Psoas muscle (tissue), 8 donors: ENCODE results near the gene PID1. TPM values are rescaled to one million over a fixed set of nuclear protein-coding genes. Genes with fewer than 3 reads are reported as not detected.

Experiments
- ATAC-seq, 4 donors: fragments of 200-7000 bp; cut with Tn5 transposase; one replicate each; pipeline ENCODE4 v1.9.1; 2020; ENCODE audit warnings: moderate library complexity in 3 of 4, mild to moderate bottlenecking in 2 of 4
- DNase-seq, 2 donors: peaks; one replicate each; pipeline ENCODE4 v3.0.0-alpha.2; 2020
- H3K27ac ChIP-seq: fragments of 200-600 bp; one replicate; pipeline ENCODE4 v1.8.0; 2022
- H3K27me3 ChIP-seq, 3 donors: fragments of 200-600 bp in 1 of 3; one replicate each; pipeline versions ENCODE4 v1.6.1 to v1.8.0; 2013 to 2022; ENCODE audit warnings: low read length in 2 of 3, mild to moderate bottlenecking in 2 of 3, moderate library complexity in 1 of 3; ENCODE audit not compliant: insufficient read depth in 3 of 3
- H3K36me3 ChIP-seq, 2 donors: fragments of 200-600 bp in 1 of 2; one replicate each; pipeline versions ENCODE4 v1.6.1 to v1.8.0; 2013 to 2022; ENCODE audit warnings: low read depth in 1 of 2, mild to moderate bottlenecking in 1 of 2, moderate library complexity in 1 of 2; ENCODE audit not compliant: insufficient read depth in 1 of 2
- H3K4me1 ChIP-seq: fragments of 200-600 bp; one replicate; pipeline ENCODE4 v1.8.0; 2022
- H3K4me3 ChIP-seq: fragments of 200-600 bp; one replicate; pipeline ENCODE4 v1.8.0; 2022; ENCODE audit warnings: mild to moderate bottlenecking
- H3K9me3 ChIP-seq: fragments of 200-600 bp; one replicate; pipeline ENCODE4 v1.8.0; 2022
- CTCF ChIP-seq: fragments of 200-600 bp; IDR thresholded peaks from one replicate; pipeline ENCODE4 v1.8.0; 2022; ENCODE audit warnings: antibody characterized with exemption
- WGBS, 3 donors: extraction: QIAGEN DNeasy Blood & Tissue Kit; methylation state at CpG; one replicate each; pipeline versions ENCODE4 v1.1.6 to v1.1.7; 2013; 5-methylcytosine and 5-hydroxymethylcytosine counted together
- intact Hi-C, 2 donors: fragments of 100-400 bp; cut with DNase I; formaldehyde crosslinking; loops; one replicate each; pipeline versions ENCODE4 v1.11.0 to v1.14.2; 2022
- polyA plus RNA-seq, 3 donors: library from polyadenylated mRNA; stranded (reverse); fragments of 200-250 nt; gene quantifications; one replicate each; pipeline ENCODE4 v1.2.3, GENCODE V29; 2013
- total RNA-seq, 4 donors: library from RNA; stranded (reverse); fragmentation: NEBNext Ultra II Directional in 2 of 4; extraction: Animal tissue kit (Norgen Biotek cat#: 25700) in 2 of 4; gene quantifications; one replicate each; pipeline versions ENCODE4 v1.2.1 to v1.2.4, GENCODE V29; 2021 to 2023
- donor health status: healthy with polysubstance abuse.
- donor health status: DM: no; HTN: no; CAD: no; lungs with moderate emphysema.
- donor health status: Bipolar disorder and iron deficiency.
- donor health status: healthy.
- donor health status: DM: yes; HTN: yes; CAD: no.
- donor health status: DM: no; HTN: no; CAD: no.
- donor health status: DM: no; HTN: no; CAD: no.
- donor health status: DM: yes; HTN: yes; CAD: no.

Gene PID1
- total and polyA plus RNA-seq, 7 donors: 4.3 to 10.6 (median 6.6) TPM

GRCh38 chr2:228986961-228987360 is 284.1 kb downstream of the PID1 start:
- no peaks in the 10 kb centered on the region for H3K27me3 ChIP-seq
- no peaks in the 10 kb centered on the region for H3K9me3 ChIP-seq
- no peak overlapping the region for H3K27ac ChIP-seq
- TF ChIP-seq CTCF: no peak
- intact Hi-C loops: no loop called here
- DNase-seq (no peak), ATAC-seq (no peak)
- H3K36me3 ChIP-seq: no peaks in the 10 kb centered on the region
- H3K4me1 ChIP-seq: no peaks in the 10 kb centered on the region
- no peak overlapping the region for H3K4me3 ChIP-seq
- WGBS, 3 donors: 44 to 63% (median 45%) methylated on average over 1 of the region's 1 CpG

GRCh38 chr2:228983700-228984099 is 287.4 kb downstream of the PID1 start:
- H3K27me3 ChIP-seq: no peaks in the 10 kb centered on the region
- H3K4me1 ChIP-seq: no peaks in the 10 kb centered on the region
- 81 to 86% (median 82%) methylated on average over 4 of the region's 4 CpGs for WGBS, 3 donors
- no peak overlapping the region for H3K27ac ChIP-seq
- intact Hi-C loops: no loop called here
- H3K4me3 ChIP-seq: no peak overlapping the region
- TF ChIP-seq CTCF: no peak
- peaks cover 10% of the 10 kb centered on the region for H3K9me3 ChIP-seq
- no peaks in the 10 kb centered on the region for H3K36me3 ChIP-seq
- DNase-seq: no peak
- ATAC-seq: no peak

- DNase-seq: no peak
- Histone ChIP-seq H3K27ac (no peak overlapping the region), H3K36me3 (no peaks in the 10 kb centered on the region), H3K27me3 (no peaks in the 10 kb centered on the region), H3K9me3 (no peaks in the 10 kb centered on the region), H3K4me1 (no peaks in the 10 kb centered on the region), H3K4me3 (no peak overlapping the region)
- no peak for TF ChIP-seq CTCF
- intact Hi-C loops: no loop called here
- WGBS, 3 donors: 90 to 91% (median 90%) methylated on average over 1 of the region's 1 CpG
- ATAC-seq: no peak
Measured at GRCh38 chr2:228974169-228974568, 296.9 kb downstream of the PID1 start.
